ENCODE results near the gene WNT8A.
"Not testable (repeated sequence)": the region's sequence is repeated elsewhere in the genome, so short reads cannot be mapped to it uniquely, and the experiment has no call there.

WNT8A gene, protein sequence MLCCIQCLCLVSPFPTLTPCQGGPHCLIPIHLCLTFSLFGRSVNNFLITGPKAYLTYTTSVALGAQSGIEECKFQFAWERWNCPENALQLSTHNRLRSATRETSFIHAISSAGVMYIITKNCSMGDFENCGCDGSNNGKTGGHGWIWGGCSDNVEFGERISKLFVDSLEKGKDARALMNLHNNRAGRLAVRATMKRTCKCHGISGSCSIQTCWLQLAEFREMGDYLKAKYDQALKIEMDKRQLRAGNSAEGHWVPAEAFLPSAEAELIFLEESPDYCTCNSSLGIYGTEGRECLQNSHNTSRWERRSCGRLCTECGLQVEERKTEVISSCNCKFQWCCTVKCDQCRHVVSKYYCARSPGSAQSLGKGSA

DNA sequence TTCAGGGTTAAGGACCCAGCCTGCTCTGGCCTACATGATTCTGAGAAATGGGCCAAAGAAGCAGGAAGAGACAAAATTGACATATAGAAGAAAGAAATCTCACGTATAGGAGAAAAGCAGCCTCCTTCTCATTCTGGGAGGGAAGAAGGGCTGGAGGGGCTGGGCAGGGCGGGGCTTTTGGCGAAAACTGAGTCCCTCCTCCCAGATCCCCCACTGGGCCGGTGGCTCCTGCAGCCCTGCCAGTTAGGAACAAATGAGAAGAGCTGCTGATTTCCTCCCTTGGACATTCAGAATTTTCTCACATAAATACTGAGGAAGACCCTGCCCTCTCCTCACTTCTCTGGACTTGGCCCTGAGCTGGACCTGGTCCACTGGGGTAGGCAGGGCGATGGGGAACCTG, at the start of gene WNT8A:
WNT8A (plus strand) TSS at position 332 of the 400 bp plus-strand sequence. CDS start 95 bp downstream, outside the sequence.
- DNase-seq (ENCODE audit: low read depth) = no peak

DNA sequence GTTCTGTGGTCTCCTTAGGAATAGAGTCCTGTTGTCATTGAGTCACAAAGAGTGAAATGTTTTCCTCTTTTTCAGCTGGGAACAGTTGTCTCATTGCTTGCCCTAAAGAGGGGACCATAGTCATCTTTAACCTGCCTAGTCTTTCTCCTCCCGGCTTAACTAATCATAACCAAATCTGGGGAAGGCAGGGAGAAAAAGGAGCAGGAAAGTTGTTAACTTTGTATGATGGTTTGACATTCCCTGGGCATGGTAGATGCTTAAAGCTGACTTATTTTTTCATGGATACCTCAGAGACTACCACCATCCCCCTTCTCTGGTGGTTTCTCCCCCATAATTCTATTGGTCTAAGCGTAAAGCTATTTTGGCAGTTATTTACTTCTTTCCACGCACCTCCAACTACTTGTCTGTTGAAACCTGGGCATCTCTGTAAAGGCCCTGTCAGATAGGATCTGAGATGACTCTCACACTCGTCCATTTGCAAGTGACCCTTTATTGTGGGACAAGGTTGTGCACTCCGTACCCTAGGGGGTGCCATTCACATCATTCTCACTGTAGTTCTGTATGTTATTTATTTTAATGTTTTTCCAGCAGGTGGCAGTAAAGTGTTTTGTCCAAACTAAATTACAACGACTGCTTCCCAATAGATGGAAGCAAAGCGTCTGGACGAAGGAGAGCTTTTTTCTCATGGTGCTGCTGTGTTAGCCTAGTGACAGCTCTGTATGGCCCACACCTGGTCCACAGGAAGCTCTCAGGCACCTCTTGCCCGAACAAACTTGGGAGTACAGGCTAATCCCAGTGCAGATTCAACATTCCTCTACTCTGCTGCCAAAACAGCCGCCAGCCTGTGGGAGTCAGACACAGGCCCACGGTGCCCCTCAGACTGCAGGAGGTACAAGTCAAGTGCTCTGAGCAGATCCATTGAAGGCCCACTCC, 48.0 kb upstream of the WNT8A start:
- peak; percentile 49 for DNase-seq (ENCODE audit: low read depth)

DNA sequence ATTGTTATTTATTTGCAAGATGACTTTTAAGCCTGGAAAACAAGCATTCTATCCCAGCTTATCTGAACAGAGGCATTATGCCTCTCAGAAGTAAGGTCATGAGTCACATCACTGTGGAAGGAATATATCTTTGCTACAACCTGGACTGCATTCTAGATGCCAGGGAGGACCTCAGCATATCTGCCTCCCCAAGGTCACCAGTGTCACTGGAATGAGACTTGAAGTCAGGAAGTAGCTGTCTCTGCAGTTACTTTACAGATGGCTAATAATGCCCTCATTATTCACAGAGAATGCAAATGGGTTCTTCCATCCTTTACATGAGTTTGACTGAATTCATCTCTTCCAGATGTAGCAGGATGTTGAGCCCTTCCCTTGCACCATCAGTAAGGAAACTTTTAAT, 46.6 kb upstream of the WNT8A start:
- DNase-seq (ENCODE audit: low read depth) = no peak

DNA sequence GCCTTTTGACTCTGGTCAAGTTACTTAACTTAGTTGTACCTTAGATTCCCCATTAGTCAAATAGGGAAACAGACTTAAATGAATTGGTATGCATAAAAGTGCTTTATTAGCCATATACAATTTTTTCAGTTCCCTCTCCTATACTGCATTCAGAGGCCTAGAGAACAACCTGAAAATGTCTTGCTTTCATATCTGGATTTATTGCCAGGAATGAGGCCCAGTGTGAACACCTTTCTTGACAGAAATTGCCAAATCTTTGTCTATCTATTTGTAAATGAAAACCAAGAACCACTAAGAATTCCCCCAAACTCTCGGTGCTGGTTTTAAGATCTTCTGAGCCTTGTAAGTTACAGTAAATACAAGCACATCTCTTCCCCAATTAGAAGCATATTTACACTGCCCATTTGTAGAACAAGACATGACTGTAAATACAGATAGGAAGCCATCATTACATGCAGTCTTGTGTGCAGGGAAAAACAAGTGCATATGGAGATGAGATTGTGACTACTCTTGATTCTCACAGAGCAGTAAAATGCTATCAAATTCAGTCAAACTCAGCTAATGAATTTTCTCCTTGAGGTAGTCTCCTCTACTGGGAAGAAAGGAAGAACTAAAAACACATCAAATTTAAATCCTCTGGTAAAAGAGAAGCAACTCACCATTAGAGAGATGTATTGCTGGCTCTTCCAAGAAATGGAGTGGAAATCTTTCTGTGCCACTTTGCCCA, 45.8 kb upstream of the WNT8A start:
- DNase-seq (ENCODE audit: low read depth) = no peak

DNA sequence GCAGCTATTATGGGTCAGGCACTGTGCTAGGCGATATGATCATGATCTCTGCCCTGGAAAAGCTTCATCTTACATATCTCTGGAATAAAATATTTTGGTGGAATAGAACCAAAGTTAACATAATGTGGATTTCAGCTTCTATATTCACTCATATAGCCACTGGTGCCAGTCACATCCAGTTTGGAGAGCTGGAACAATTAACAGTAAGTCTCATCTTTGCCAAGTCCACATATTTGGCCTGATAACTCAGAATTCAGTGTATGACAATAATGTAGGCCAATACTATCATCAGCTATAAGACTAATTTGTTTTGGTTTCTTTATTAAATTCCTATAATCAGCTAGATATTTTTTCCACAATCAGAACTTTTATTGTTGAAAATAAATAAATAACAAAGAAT, 45.0 kb upstream of the WNT8A start:
- no peak for DNase-seq (ENCODE audit: low read depth)

DNA sequence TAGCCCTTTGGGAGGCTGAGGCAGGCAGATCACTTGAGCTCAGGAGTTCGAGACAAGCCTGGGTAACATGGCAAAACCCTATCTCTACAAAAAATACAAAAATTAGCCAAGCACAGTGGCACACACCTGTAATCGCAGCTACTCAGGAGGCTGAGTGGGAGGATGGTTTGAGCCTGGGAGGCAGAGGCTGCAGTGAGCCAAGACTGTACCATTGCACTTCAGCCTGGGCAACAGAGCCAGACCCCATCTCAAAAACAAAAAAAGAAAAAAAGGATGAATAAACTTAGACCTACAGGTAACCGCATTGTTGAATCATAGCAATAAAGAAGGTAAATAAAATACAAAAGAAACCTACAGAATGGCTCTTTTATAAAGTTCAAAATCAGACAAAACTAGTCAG, 38.5 kb upstream of the WNT8A start:
- not testable (repeated sequence) for DNase-seq (ENCODE audit: low read depth)

DNA sequence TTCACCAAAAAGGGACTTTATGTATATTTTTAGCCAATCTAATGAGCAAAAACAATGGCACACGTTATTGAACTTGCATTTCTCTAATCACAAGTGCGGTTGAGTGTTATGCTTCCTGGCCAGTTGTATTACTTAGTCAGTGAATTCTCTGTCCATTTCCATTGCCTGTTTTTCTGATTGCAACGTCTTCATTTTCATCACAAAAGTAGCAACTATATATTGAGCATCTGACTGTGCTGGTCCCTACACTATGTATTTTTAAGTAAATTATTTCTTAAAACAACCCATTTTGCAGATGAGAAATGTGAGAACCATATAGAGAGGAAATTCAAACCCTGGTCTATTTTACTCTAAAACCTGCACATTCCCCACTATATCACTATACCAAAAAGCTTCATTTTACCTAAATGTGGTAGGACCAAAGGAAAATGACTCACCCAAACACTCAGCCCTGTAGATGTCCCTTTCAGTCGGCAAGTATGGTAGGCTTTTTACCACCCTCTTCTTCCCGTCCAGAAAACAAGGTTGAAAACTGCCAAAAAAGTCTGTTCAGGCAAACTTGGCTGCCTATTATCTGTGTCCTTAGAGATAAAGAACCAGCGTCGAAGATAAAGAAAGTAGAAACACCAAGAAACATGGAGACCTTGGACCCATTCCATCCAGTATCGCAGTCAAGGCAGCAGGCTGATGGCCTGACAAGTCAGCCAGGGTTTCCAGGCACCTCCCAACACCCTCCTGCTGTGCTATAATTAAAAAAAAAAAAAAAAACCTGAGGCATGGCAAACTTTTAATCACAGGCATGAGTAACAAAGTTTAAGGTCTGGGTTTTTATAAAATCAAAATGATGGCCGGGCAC, 32.2 kb upstream of the WNT8A start:
- no peak for DNase-seq (ENCODE audit: low read depth)

DNA sequence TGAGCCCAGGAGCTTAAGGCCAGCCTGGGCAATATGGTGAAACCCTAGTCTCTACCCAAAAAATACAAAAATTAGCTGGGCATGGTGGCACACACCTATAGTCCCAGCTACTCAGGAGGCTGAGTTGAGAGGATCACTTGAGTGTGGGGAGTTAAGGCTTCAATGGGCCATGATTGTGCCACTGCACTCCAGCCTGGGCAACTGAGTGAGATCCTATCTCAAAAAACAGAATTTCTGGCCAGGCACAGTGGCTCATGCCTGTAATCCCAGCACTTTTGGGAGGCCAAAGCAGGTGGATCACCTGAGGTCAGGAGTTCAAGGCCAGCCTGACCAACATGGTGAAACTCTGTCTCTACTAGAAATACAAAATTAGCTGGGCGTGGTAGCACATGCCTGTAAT, 31.1 kb upstream of the WNT8A start:
- DNase-seq (ENCODE audit: low read depth) = not testable (repeated sequence)

DNA sequence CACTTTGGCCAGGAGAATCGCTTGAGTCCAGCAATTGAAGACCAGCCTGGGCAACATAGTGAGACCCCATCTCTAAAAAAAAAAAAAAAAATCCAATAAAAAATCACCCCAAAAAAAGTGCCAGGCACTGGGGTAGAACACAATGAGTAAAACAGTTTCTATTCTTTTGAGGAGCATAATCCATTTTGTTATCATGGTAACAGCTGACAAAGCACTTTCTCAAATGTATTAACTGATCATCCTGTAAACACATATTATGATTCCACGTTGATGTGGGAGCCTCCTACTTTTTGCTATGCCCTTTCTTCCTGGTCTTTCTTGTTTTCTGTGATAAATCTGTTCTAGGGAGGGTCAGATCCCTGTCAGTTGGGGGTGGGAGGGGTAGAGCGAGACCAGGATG, 30.3 kb upstream of the WNT8A start:
- no peak for DNase-seq (ENCODE audit: low read depth)

DNA sequence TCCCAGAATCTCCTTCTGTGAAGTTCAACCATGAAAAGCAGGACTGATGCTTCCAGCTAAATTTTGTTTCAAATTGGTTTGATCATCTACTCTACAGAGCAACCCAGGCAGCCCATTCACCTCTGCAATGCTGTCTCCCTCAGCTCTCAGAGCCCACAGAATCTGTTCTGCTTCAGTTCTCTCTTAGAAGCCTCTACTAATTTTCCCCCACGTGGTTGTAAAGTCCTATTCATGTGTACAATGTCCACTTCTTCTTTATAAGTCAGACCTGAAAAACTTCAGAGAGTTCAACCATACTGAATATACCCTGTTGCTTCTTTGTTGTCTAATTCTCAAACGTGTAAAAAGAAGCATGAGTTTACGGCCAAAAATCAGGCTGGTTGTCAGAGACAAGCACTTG, 29.6 kb upstream of the WNT8A start:
- no peak for DNase-seq (ENCODE audit: low read depth)

DNA sequence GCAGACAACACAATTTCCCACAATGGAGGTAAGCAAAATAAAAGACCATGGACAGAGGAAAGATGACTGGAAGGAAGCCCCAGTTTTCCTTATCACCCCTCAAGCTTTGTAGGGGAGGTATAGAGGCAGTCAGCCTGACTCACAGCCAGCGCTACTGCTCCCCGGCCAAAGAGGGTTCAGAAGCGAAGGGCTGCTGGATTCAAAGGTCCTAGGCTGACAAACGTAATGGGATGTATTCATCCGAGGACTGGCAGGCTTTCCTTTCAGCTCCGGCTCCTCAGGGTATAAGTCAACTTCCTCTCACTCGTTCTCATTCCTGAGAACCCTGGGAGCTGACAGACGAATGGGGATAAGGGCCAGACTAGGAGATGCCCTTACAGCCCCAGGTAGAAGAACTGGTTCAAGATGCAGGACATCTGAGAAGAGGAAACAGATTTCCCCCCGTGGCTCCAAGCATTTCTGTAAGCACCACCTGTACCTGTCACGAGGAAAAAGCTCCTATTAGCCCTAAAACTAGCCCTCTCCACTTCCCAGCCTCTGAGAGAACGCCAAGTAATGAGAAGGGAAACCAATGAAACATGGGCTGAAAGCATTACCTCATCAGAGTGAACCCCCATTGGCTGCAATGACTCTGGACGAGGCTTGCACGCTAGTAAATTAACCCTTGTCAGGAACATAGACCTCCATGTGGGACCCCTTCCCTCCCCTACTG, 28.8 kb upstream of the WNT8A start:
- DNase-seq (ENCODE audit: low read depth) = no peak

DNA sequence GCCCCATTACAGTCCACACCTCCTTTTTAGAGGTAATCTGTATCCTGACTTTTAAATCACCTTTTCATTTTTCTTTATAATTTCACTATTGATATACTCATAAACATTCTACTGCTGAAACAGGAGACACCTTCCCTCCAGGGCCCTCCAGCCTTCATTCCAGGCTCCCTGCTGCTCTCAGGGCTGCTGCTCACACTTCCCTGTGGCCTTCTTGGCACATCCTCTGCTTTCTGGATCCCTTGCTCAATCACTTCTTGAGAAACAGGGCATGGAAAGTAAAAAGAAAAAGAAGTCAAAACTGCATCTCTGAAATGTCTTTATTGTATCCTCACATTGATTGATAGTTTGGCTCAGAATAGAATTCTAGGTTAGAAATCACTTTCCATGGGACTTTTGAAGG, 19.3 kb upstream of the WNT8A start:
- no peak for DNase-seq (ENCODE audit: low read depth)

DNA sequence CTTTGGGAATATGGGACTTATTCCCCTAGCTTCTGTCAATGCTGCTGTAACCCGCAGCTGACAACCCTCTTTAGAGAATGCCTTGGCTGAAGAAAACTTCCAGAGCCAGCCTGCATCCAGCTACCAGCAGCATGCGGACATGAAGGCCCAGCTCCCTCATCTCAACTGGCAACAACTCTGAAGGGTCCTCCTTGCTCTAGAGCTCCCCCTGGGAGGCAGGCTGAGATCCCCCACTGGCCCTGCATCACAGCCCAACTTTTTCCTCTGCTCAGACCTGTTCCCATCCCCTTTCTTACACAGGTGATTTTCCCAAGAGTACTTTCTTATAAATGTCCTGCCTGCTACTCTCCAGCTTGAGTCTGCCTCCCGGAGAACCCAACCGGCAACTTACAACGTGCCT, 18.7 kb upstream of the WNT8A start:
- no peak for DNase-seq (ENCODE audit: low read depth)

DNA sequence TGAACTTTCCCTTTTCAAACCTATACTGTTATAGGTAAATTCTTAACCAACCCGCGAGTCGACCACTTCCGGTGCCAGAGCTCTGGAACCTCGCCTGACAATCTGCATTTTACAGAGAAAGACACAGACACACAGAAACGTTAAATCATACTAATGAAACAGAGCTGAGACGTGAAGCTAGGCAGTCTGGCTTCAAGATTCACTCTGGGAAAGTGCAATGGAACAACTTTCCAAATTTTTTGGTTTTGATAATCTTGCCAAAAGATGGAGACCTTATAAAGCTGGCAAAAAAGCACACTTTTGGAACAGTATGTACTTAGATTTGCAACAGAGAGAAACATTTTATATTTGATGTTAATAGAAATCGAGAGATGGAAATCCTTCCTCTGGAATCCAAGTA, 15.9 kb upstream of the WNT8A start:
- no peak for DNase-seq (ENCODE audit: low read depth)

DNA sequence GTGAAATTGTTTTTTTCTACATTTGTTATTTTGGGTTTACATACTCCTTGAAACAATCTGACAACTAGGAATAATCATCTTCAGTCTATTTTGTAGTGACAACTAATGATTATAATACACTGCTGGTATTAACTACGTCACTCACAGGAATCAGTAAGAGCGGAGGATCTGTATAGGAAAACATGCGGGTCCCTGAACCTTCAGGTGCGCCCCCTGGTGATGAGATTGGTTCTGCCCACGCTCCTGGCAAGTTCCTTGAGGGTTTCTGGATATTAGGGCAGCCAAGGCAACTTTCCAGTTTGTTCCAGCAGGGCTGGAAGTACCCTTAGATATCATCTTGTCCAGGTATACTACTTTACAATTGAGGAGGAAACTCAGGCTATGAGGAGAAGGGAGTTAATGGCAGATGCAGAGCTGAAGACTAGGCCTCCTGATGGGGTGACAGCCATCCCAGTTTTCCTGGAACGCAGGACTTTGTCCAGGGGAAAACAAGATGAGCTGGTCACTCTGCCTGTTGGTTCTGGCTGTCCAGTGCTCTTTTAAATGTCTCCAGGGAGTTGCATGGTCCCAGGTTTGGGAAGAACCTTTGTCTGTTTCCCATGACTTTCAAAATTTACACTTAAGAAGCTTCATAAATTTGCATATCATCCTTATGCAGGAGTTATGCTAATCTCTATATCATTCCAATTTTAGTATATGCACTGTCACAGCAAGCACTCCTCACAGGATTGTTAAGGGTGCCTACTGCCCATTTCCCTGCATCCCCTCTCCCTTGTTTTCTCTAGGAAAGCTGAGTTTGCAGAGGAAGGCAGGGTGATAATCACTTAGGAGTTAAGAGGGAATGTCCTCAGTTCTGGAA, 14.9 kb upstream of the WNT8A start:
- DNase-seq (ENCODE audit: low read depth) = peak; percentile 50

DNA sequence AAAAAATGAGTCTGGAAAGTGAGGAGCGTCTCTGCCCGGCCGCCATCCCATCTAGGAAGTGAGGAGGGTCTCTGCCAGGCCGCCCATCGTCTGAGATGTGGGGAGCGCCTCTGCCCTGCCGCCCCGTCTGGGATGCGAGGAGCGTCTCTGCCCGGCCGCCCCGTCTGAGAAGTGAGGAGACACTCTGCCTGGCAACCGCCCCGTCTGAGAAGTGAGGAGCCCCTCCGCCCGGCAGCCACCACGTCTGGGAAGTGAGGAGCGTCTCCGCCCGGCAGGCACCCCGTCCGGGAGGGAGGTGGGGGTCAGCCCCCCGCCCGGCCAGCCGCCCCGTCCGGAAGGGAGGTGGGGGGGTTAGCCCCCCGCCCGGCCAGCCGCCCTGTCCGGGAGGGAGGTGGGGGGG, 13.8 kb upstream of the WNT8A start:
- DNase-seq (ENCODE audit: low read depth) = not testable (repeated sequence)

DNA sequence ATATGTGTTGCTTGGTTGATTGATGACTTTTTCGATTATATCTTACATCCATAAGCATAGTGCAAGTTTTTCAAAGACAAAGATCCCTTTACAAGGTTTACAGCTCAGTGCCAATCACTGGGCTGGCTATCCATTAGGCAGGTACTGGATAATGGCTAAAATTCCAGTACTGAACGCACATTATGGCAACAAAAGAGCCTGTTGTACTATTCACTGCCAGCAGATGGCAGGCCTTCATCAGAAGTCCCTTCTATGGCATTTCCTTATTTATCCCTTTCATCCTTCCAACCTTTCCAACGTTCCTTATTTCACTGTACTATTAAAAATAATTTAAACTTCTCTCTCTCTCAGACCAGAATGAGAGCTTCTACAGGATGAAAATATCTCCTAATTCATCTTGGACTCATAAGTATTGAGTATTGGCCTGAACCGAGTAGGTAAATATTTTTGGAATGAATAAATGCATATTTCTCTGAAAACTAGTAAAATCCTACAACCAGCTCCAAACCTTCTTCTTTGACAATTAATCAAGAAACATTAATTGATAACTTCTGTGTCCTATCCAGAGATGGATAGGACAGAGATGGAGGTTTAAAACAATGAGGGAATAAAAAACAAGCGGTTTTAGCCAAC, 6.7 kb upstream of the WNT8A start:
- peak; percentile 9 for DNase-seq (ENCODE audit: low read depth)

DNA sequence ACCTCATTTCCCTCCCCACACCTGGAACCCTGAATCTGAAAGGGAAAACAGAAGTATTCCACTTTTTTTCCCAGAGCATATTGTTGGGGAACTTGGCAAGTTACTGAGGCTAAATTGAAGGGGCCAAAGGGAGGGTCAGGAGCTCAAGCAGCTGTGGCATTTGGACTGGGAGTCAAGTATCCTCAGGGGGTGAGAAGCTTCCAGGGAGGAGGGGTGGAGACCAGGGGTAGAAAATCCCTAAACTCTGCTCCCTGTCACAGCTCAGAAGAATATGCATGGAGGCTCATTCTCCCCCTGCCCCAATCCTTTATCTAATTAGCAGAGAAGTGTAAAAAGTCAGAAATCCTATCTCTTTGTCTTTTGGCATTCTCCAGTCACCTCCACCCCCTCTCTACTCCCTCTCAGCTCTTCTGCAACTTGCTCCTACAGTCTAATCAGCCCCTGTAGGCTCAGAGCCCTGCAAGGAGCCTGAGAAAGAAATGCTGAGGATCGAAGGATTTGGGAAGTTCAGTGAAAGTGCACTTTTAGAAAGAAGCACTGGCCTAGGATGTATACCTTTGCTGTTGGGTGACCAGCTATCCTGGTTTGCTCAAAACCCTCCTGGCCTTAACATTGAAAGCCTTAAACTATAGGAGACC, 5.7 kb upstream of the WNT8A start:
- no peak for DNase-seq (ENCODE audit: low read depth)

DNA sequence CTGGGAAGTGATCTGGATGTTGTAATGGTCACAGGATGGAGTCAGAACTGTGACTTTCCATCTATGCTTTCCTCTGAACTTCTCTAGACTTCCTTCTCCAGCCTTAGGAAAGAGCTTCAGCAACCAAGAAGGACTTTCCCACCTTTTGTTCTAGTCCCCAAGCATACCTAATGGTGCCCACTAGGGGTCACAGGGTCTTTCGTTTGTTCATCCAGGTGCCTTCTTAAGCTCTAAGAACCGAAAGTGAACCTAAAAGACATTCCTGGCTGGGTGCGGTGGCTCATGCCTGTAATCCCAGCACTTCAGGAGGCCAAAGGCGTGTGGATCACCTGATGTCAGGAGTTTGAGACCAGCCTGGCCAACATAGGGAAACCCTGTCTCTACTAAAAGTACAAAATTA, 1.8 kb upstream of the WNT8A start:
- no peak for DNase-seq (ENCODE audit: low read depth)
